HG03460 (cell line): ENCODE results near the gene RGS9.
A peak's percentile ranks its signal among the peaks of the same experiment; 100 is the strongest.
"Not testable (repeated sequence)": the region's sequence is repeated elsewhere in the genome, so short reads cannot be mapped to it uniquely, and the experiment has no call there.

Experiments used
- ATAC-seq: cut with Tn5 transposase; IDR thresholded peaks from one replicate; pipeline ENCODE4 v1.9.1; 2021; ENCODE audit not compliant: unreplicated experiment

The RGS9 gene

GRCh38 chr17:65204001-65204400, 66.8 kb downstream of the RGS9 start:
- no peak for ATAC-seq

GRCh38 chr17:65205655-65206054, 68.5 kb downstream of the RGS9 start:
- ATAC-seq, result no peak

- not testable (repeated sequence) for ATAC-seq
These were observed 70.3 kb downstream of the RGS9 start for GRCh38 chr17:65207448-65207847.

- ATAC-seq, result no peak
These were observed 71.5 kb downstream of the RGS9 start for GRCh38 chr17:65208717-65209116.

DNA sequence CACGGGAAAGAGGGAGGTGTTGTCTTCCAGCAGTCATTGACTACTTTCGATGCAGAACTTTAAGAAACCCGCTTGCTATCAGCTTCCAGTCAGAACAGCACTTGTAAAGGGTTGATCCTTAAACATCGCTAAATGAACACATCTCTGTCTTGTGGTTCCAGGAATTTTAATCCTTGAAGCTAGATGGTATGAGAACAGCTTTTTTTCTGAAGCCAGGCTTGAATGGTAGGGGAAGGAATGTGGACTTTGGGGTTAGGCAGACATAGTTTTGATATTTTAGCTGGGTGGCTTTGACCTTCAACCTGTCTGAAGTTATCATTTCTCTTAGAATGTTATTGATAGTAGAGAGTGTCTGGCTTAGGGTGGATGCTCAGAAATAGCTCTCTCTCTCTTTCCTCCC, 81.1 kb downstream of the RGS9 start:
- ATAC-seq, result no peak

DNA sequence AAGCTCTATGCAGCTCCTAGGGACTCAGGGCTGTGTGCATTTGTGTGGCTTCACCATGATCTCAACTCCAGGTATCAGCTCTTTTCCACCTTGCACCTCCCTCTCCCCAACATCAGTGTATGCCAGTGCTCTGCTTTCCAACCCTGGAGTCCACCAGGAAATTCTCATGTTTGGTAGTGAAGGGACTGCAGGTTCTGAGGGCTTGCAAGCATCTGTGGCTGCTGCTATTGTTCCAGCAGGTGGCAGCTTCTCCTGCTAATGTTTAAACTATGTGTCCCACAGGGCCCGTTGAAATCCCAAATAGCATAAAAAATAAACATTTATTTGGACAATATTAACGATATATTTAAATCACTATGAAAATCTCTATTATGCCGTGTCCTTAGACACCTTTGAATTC, 82.0 kb downstream of the RGS9 start:
- ATAC-seq, result no peak

DNA sequence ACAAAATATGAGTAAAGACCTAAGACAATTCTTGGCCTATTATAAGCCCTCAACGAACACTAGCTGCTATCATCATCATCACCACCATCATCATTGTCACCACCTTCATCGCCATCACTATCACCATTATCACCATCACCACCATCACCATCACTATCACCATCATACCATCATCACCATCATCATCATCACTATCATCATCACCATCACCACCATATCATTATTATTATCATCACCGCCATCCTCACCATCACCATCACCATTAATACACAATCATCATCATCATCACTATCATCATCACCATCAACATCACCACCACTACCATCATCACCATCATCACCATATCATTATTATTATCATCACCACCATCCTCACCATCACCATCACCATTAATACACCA, 82.5 kb downstream of the RGS9 start:
- ATAC-seq, result no peak

DNA sequence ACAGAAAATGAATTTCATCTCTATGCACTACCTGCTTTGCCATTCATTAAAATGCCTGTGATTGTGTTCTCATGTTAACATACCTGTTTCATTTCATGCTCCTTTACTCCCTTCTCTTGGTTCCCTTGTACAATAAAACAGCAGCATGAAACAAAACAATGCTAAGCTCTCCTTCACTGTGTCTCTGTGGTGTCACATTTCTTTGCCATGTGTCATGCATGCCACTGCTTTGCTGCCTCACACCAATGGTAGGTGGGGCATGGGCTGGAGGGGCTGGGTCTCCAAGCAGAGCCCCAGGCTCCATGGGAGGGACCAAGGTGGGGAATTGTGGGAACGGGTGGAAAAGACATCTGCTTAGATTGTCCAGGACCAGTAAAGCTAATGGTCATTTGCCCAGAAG, 83.6 kb downstream of the RGS9 start:
- no peak for ATAC-seq

DNA sequence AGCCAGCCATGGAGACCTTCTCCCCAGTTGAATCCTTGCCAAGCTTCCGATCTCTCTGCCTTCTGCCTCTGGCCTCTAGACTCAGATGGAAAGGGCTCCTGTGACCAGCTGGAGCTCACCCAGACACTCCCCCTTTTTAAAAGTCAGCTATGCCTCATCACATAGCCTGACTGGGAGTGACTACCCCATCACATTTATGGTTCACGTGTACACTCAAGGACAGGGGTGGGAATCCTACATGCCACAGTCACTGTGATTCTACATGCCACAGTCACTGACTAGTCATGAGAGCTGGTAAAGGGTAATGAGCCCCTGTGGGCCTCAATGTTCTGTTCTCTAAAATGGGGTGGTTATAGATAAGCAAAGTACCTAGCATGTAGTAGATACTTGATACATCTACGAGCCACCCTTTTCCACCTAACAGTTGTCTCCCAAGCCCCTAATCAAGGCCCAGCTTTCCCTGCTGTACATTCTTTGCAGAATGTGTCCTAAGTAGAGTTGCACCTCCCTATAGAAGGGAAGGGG, 85.1 kb downstream of the RGS9 start:
- ATAC-seq, result no peak

- no peak for ATAC-seq
These were observed 87.9 kb downstream of the RGS9 start for GRCh38 chr17:65225061-65225460.

- ATAC-seq, result no peak
These were observed 89.1 kb downstream of the RGS9 start for GRCh38 chr17:65226227-65226626.

DNA sequence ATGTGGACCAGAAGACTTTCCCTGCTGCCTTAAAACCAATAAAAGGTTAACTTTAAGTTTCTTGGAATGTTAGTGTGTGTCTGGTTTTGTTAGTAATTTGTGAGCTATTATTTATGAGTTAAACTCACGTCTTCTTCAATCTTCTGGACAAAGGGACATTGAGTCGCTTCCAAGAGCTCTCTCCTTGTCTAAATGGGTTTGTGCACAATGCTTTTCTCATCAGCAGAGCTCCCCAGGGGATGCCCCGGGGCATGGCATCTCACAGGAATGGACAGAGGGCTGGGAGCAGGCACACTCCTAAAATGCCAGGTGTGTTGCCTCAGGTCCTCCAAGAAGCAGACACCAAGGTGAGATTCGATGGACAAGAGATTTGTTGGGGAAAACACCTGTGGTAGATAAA, 90.5 kb downstream of the RGS9 start:
- no peak for ATAC-seq

DNA sequence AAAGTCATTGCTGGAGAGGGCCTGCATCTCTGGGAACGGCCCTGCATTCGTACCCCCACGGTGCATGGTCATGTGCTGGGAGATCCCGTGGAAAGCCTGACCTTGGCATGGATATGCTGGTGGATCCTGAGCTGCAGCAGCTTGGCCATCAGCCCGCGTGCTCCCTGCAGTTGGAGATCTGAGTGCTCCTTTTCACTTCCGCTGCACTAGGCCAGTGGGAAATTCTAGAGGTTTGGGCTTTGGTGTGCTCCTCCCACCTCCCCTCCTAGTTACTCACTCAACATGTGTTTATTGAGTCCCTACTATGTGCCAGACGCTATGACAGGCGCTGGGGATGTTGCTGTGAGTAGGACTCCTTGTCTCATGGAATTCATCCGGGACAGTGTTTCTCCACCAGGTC, 91.1 kb downstream of the RGS9 start:
- ATAC-seq, result no peak

DNA sequence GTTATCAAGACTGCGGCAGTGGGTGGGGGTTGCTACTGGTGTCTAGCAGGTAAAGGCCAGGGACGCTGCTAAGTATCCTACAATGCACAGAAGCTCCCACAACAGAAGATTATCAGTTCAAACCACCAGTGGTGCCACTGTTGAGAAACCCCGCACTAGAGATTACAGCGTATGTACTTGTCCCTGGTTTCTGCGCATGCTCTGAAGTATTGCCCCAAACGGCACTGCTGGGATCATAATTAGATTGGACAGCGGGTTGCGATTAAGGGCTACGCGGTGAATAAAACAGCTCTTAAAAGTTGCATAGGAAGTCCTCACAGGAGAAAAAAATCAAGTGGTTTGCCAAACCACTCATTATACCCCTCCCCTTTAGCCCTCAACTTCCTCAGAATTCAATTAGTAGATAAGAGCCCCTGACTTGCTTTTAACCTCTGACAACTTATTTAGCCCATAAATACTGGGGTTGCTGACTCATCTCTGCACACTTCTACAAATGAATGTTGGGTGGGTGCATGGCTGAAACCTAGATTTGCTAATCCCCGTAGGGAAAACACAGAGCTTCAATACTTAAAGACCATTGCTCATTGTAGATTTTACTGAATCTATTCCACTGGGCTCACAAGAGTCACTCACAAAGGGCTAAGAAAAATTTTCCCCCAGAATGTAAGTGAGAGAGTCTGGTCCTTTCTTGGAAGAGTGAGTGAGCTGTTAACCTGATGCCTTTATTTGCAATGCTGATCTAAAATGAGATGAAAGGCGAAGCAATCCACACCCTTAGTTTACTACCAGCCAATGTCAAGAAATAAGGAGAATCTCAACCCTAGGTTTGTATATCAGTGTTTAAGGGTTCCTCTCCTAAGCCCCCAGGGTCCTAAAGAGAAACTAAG, 91.8 kb downstream of the RGS9 start:
- peak; percentile 68 for ATAC-seq

GRCh38 chr17:65229621-65229995, 92.4 kb downstream of the RGS9 start:
- ATAC-seq, result no peak

DNA sequence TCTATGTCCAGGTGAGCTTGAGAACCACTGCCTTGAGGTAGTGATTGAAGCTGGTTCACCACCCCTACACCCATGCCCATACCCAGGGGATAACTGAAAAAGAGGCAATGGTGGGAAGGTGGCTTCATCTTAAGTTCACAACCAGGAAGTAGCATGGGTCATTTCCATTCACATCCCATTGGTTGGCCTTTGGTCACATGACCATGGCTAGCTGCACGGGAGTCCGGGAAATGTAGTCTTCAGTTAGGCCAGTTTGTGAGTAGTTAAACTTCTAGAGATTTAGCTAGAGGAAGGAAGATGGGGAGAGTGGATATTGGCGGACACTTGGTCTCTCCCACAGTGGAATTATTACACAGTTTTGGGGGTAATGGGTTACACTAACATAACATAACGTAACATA, 92.9 kb downstream of the RGS9 start:
- no peak for ATAC-seq

DNA sequence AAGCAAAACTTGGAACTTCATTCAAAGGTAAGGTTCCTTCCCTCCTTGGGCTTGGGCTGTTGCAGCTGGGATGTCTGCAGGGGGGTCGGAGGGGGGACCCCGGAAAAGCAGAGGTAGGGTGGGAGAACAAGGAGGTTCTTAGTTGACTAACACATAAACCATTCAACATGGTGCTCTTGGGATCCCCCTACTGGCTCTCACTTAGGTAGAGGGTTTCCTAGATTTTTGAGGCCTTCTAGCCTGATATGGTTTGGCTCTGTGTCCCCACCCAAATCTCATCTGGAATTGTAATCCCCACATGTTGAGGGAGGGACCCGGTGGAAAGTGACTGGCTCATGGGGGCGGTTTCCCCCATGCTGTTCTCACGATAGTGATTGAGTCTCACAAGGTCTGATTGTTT, 93.9 kb downstream of the RGS9 start:
- no peak for ATAC-seq

GRCh38 chr17:65231662-65232335, 94.6 kb downstream of the RGS9 start:
- no peak for ATAC-seq

GRCh38 chr17:65235284-65235683, 98.1 kb downstream of the RGS9 start:
- ATAC-seq, result no peak

- ATAC-seq, result no peak
These were observed 99.2 kb downstream of the RGS9 start for GRCh38 chr17:65236321-65236720.

GRCh38 chr17:65243838-65244625, 106.9 kb downstream of the RGS9 start:
- ATAC-seq, result no peak

- ATAC-seq, result no peak
These were observed 109.1 kb downstream of the RGS9 start for GRCh38 chr17:65246252-65246651.
